H1 (cell line): Measurements from ENCODE around the gene LILRB2. TPM values are rescaled to one million over a fixed set of nuclear protein-coding genes. Genes with fewer than 3 reads are reported as not detected.

Experiments
- CTCF ChIA-PET: fragments of 300-600 bp; sonication (Branson Sonifier 250); formaldehyde crosslinking; loops from one replicate; lab custom pipeline; 2021; ENCODE audit not compliant: partially characterized antibody; lab: Charles Lee
- POLR2A ChIA-PET: fragments of 300-600 bp; sonication (Branson Sonifier 250); formaldehyde crosslinking; loops from one replicate; lab custom pipeline; 2021; ENCODE audit warnings: inconsistent platforms; ENCODE audit not compliant: partially characterized antibody; lab: Charles Lee
- DNase-seq, 2 experiments: peaks; one replicate each; pipeline versions ENCODE4 v3.0.0 to v3.0.0-alpha.2; 2010 to 2022; ENCODE audit warnings: low spot score in 2 of 2, low read depth in 1 of 2, mixed read lengths in 1 of 2
- FAIRE-seq: peaks from 2 replicates; lab custom pipeline; 2011; peaks lifted over from hg19 to GRCh38; lab: Jason Lieb, UNC
- H2AFZ ChIP-seq: 2 replicates; pipeline ENCODE4 v1.8.1; 2012; ENCODE audit warnings: low read length, inconsistent platforms
- H2AK5ac ChIP-seq: 2 replicates; pipeline ENCODE4 v1.6.1; 2013; ENCODE audit warnings: low read depth, low read length
- H2BK120ac ChIP-seq: replicated peaks from 2 replicates; pipeline ENCODE3; 2013; ENCODE audit warnings: low read depth, low read length, inconsistent platforms
- H2BK12ac ChIP-seq: 2 replicates; pipeline ENCODE4 v1.6.1; 2013; ENCODE audit warnings: low read depth, low read length
- H2BK15ac ChIP-seq: 2 replicates; pipeline ENCODE4 v1.6.1; 2013; ENCODE audit warnings: low read length
- H2BK20ac ChIP-seq: 2 replicates; pipeline ENCODE4 v1.6.1; 2013; ENCODE audit warnings: low read length
- H2BK5ac ChIP-seq: 2 replicates; pipeline ENCODE4 v1.6.1; 2013; ENCODE audit warnings: low read depth, low read length
- H3K14ac ChIP-seq: 2 replicates; pipeline ENCODE4 v1.6.1; 2013; ENCODE audit warnings: inconsistent platforms; ENCODE audit not compliant: insufficient read length
- H3K18ac ChIP-seq: 2 replicates; pipeline ENCODE4 v1.6.1; 2013; ENCODE audit warnings: low read length; ENCODE audit errors: extremely low read depth
- H3K23ac ChIP-seq: 2 replicates; pipeline ENCODE4 v1.6.1; 2013; ENCODE audit warnings: inconsistent platforms; ENCODE audit not compliant: insufficient read length
- H3K23me2 ChIP-seq: 2 replicates; pipeline ENCODE4 v1.6.1; 2013; ENCODE audit warnings: low read depth, low read length
- H3K27ac ChIP-seq: 2 replicates; pipeline ENCODE4 v1.6.1; 2011; ENCODE audit warnings: low read depth, low read length, inconsistent platforms
- H3K27me3 ChIP-seq, 4 experiments: replicated peaks in 1 of 4; 1 replicate in 1 of 4; 2 replicates in 3 of 4; pipeline versions ENCODE4 v1.6.1 to v1.8.1; 2011 to 2013; ENCODE audit warnings: low read length in 3 of 4, mild to moderate bottlenecking in 3 of 4, inconsistent platforms in 2 of 4, mixed read lengths in 2 of 4, moderate library complexity in 1 of 4; ENCODE audit not compliant: control insufficient read depth in 3 of 4, insufficient read depth in 3 of 4; ENCODE audit errors: extremely low read depth in 1 of 4
- H3K36me3 ChIP-seq, 4 experiments: 2 replicates each; pipeline versions ENCODE4 v1.6.1 to v1.8.1; 2011 to 2013; ENCODE audit warnings: mild to moderate bottlenecking in 4 of 4, low read length in 3 of 4, moderate library complexity in 2 of 4, control low read depth in 1 of 4, inconsistent platforms in 1 of 4; ENCODE audit not compliant: insufficient read depth in 4 of 4, control insufficient read depth in 2 of 4
- H3K4ac ChIP-seq: replicated peaks from 2 replicates; pipeline ENCODE3; 2013; ENCODE audit warnings: low read length, low read depth, mixed read lengths, inconsistent platforms; ENCODE audit not compliant: insufficient read length
- H3K4me1 ChIP-seq, 4 experiments: replicated peaks in 1 of 4; 1 replicate in 1 of 4; 2 replicates in 3 of 4; pipeline versions ENCODE4 v1.6.1 to v1.8.1; 2011 to 2013; ENCODE audit warnings: low read length in 3 of 4, inconsistent platforms in 2 of 4, mixed read lengths in 1 of 4; ENCODE audit not compliant: insufficient read depth in 4 of 4, control insufficient read depth in 3 of 4
- H3K4me2 ChIP-seq, 2 experiments: 2 replicates each; pipeline versions ENCODE4 v1.6.1 to v1.8.1; 2011 to 2013; ENCODE audit warnings: low read depth in 2 of 2, low read length in 2 of 2, control low read depth in 1 of 2, inconsistent platforms in 1 of 2, mild to moderate bottlenecking in 1 of 2; ENCODE audit not compliant: insufficient read depth in 1 of 2
- H3K4me3 ChIP-seq, 4 experiments: fragments of 200-600, 300-600 bp in 1 of 4; sonication (generic), shearing (Covaris generic), sonication (Bioruptor Twin) in 1 of 4; 2 replicates each; pipeline versions ENCODE4 v1.5.1 to v1.8.1; 2011 to 2016; ENCODE audit warnings: low read length in 4 of 4, low read depth in 3 of 4, control low read depth in 2 of 4, inconsistent platforms in 2 of 4, mild to moderate bottlenecking in 2 of 4, mixed read lengths in 1 of 4, moderate library complexity in 1 of 4; ENCODE audit not compliant: insufficient read depth in 2 of 4; ENCODE audit errors: extremely low read depth in 1 of 4
- H3K56ac ChIP-seq: replicated peaks from 2 replicates; pipeline ENCODE3; 2013; ENCODE audit warnings: low read depth, mild to moderate bottlenecking, mixed read lengths, low read length, inconsistent platforms; ENCODE audit not compliant: insufficient read length
- H3K79me1 ChIP-seq: 2 replicates; pipeline ENCODE4 v1.6.1; 2013; ENCODE audit warnings: low read depth, low read length, control low read depth
- H3K79me2 ChIP-seq, 2 experiments: 2 replicates each; pipeline versions ENCODE4 v1.6.1 to v1.8.1; 2012 to 2013; ENCODE audit warnings: low read length in 2 of 2, mild to moderate bottlenecking in 2 of 2, inconsistent platforms in 1 of 2; ENCODE audit not compliant: insufficient read depth in 2 of 2, control insufficient read depth in 1 of 2
- H3K9ac ChIP-seq, 4 experiments: replicated peaks in 1 of 4; 1 replicate in 1 of 4; 2 replicates in 3 of 4; pipeline versions ENCODE4 v1.6.1 to v1.8.1; 2011 to 2013; ENCODE audit warnings: low read depth in 3 of 4, low read length in 3 of 4, control low read depth in 2 of 4, mild to moderate bottlenecking in 2 of 4, moderate library complexity in 2 of 4, inconsistent platforms in 1 of 4; ENCODE audit errors: extremely low read depth in 1 of 4
- H3K9me3 ChIP-seq, 2 experiments: 2 replicates each; pipeline versions ENCODE4 v1.6.1 to v1.8.1; 2012 to 2013; ENCODE audit warnings: mild to moderate bottlenecking in 2 of 2, moderate library complexity in 2 of 2, control low read depth in 1 of 2, inconsistent platforms in 1 of 2, low read depth in 1 of 2, low read length in 1 of 2, mixed read lengths in 1 of 2; ENCODE audit not compliant: insufficient read depth in 2 of 2
- H4K20me1 ChIP-seq, 2 experiments: replicated peaks in 1 of 2; 2 replicates each; pipeline versions ENCODE3 to v1.8.1; 2011 to 2013; ENCODE audit warnings: inconsistent platforms in 2 of 2, low read length in 2 of 2, mild to moderate bottlenecking in 1 of 2; ENCODE audit not compliant: insufficient read depth in 2 of 2, control insufficient read depth in 1 of 2
- H4K5ac ChIP-seq: 2 replicates; pipeline ENCODE4 v1.6.1; 2013; ENCODE audit warnings: low read length, low read depth, mixed read lengths, inconsistent platforms; ENCODE audit not compliant: insufficient read length
- H4K8ac ChIP-seq: 2 replicates; pipeline ENCODE4 v1.8.0; 2013; ENCODE audit warnings: mild to moderate bottlenecking, moderate library complexity, low read length, inconsistent platforms; ENCODE audit not compliant: insufficient read depth; ENCODE audit errors: extremely low read depth
- H4K91ac ChIP-seq: replicated peaks from 2 replicates; pipeline ENCODE3; 2013; ENCODE audit warnings: low read length, mixed read lengths, inconsistent platforms; ENCODE audit not compliant: insufficient read length
- CBX5 ChIP-seq: fragments of 300-800, 300-1000 bp; sonication (generic); IDR thresholded peaks from 2 replicates; pipeline ENCODE4 v1.7.1; 2016; ENCODE audit warnings: antibody characterized with exemption, low read length, low read depth
- CBX8 ChIP-seq: fragments of 300-800, 300-1000 bp; sonication (generic); IDR thresholded peaks from 2 replicates; pipeline ENCODE4 v1.7.1; 2016; ENCODE audit warnings: low read depth, low read length, borderline replicate concordance
- EZH2 ChIP-seq: fragments of 200-600 bp; sonication (generic); IDR thresholded peaks from 2 replicates; pipeline ENCODE4 v1.7.1; 2012; ENCODE audit warnings: low read depth, mild to moderate bottlenecking, moderate library complexity, low read length, inconsistent platforms; ENCODE audit not compliant: severe bottlenecking
- GTF2F1 ChIP-seq: IDR thresholded peaks from 2 replicates; pipeline ENCODE4 v1.6.1; 2012; ENCODE audit warnings: low read depth, low read length, improper control_type of control experiment, borderline replicate concordance
- HDAC2 ChIP-seq, 2 experiments: fragments of 300-600 bp in 1 of 2; sonication (generic) in 1 of 2; IDR thresholded peaks; 2 replicates each; pipeline ENCODE4 v1.6.1; 2011 to 2012; ENCODE audit warnings: low read depth in 2 of 2, low read length in 2 of 2, mild to moderate bottlenecking in 2 of 2, moderate library complexity in 2 of 2, borderline replicate concordance in 1 of 2, inconsistent platforms in 1 of 2
- NANOG ChIP-seq: IDR thresholded peaks from 2 replicates; pipeline ENCODE4 v1.6.1; 2011; ENCODE audit warnings: low read length, low read depth, mild to moderate bottlenecking, inconsistent platforms; ENCODE audit not compliant: insufficient read depth, poor library complexity, severe bottlenecking
- SRF ChIP-seq: IDR thresholded peaks from 2 replicates; pipeline ENCODE4 v1.6.1; 2011; ENCODE audit warnings: mild to moderate bottlenecking, low read depth, low read length, moderate library complexity
- ZNF274 ChIP-seq: IDR thresholded peaks from 2 replicates; pipeline ENCODE4 v1.7.0; 2012; ENCODE audit warnings: low read length, borderline replicate concordance; ENCODE audit errors: extremely low read depth
- WGBS, 2 experiments: shearing (Covaris generic) in 1 of 2; methylation state at CpG; one replicate each; pipeline versions ENCODE4 v1.1.6 to v1.1.7; 2013 to 2015; ENCODE audit warnings: low lambda C conversion rate in 2 of 2, mixed read lengths in 2 of 2, inconsistent platforms in 1 of 2, low coverage in 1 of 2, missing lambda C conversion rate in 1 of 2; ENCODE audit not compliant: insufficient replicate concordance in 2 of 2, insufficient coverage in 1 of 2, insufficient read length in 1 of 2; ENCODE audit errors: extremely low coverage in 1 of 2, missing lambda C conversion rate in 1 of 2; 5-methylcytosine and 5-hydroxymethylcytosine counted together
- polyA plus RNA-seq, 7 experiments: library from polyadenylated mRNA; depleted of rRNA in 3 of 7; stranded (reverse) in 5 of 7; unstranded in 2 of 7; fragments of >200 nt in 5 of 7; fragments of 200-250 nt in 2 of 7; gene quantifications; 1 replicate in 5 of 7; 2 replicates in 1 of 7; 4 replicates in 1 of 7; pipeline versions ENCODE4 v1.2.1 to v1.2.3, GENCODE V29; 2011 to 2013; ENCODE audit warnings: missing spikeins in 2 of 7, mixed read lengths in 2 of 7
- total RNA-seq: library from RNA; stranded (reverse); fragmentation: NEBNext Ultra II Directional; extraction: Animal tissue kit (Norgen Biotek cat#: 25700); gene quantifications from 2 replicates; pipeline ENCODE4 v1.2.1, GENCODE V29; 2021
- TF ChIP-seq, protein P1 (sequence below), 3 experiments: IDR thresholded peaks; 1 replicate in 2 of 3; 2 replicates in 1 of 3; pipeline versions ENCODE4 v1.5.1 to v1.6.1; 2011; ENCODE audit warnings: low read length in 3 of 3, mild to moderate bottlenecking in 3 of 3, inconsistent platforms in 2 of 3, low read depth in 1 of 3, moderate library complexity in 1 of 3; ENCODE audit not compliant: insufficient read depth in 1 of 3; ENCODE audit errors: control extremely low read depth in 1 of 3
- TF ChIP-seq, protein P2 (sequence below): IDR thresholded peaks from 2 replicates; pipeline ENCODE4 v1.6.1; 2012; ENCODE audit warnings: inconsistent platforms

The LILRB2 gene
- total and polyA plus RNA-seq, 2 of the 8 experiments (the other 6 are each of a cell fraction or from before 2014, with no cell fraction given), result not detected

DNA sequence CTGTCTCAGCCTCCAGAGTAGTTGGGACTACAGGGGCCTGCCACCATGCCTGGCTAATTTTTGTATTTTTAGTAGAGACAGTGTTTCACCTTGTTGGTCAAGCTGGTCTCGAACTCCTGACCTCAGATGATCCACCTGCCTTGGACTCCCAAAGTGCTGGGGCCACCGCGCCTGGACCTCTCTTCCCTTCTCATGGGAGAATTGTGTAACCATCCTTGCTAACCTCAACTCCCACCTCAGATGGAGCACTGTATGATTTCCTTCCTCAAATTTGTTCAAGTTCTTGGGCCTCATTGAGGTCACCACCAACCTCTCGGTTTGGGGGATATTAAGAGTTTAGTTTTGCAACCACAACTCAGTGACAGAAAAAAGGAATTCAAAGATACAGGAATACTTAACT is 21.3 kb upstream of the LILRB2 start:
- H4K5ac ChIP-seq, result no peak overlapping the region
- H3K4me2 ChIP-seq, result no peak overlapping the region
- ChIA-PET CTCF (interaction anchor here (0.7 kb wide), 1 partner anchor 824 kb away, joined by 3 read pairs; no protein-coding TSS in a partner anchor), POLR2A (no interaction called here)
- H4K91ac ChIP-seq, result no peak overlapping the region
- no peaks in the 10 kb centered on the region for H3K23me2 ChIP-seq
- H3K4me3 ChIP-seq, result no peak overlapping the region
- no peak overlapping the region for H2BK15ac ChIP-seq
- 0 out of 7 replicates have a peak, but pooled peaks cover 0 to 8% (median 0%) of the 10 kb centered on the region in 4 experiments for H3K27me3 ChIP-seq
- H2BK120ac ChIP-seq, result no peak overlapping the region
- no peaks in the 10 kb centered on the region; a peak in 1 of 4 replicates for H3K9me3 ChIP-seq
- H2AFZ ChIP-seq, result no peak overlapping the region
- no peak overlapping the region for H3K27ac ChIP-seq
- no peak for DNase-seq
- H3K4ac ChIP-seq, result no peak overlapping the region
- H4K8ac ChIP-seq, result no peak overlapping the region
- no peak for FAIRE-seq
- no peaks in the 10 kb centered on the region for H3K79me2 ChIP-seq
- no peak overlapping the region for H2AK5ac ChIP-seq
- H2BK12ac ChIP-seq, result no peak overlapping the region
- no peak overlapping the region for H3K18ac ChIP-seq
- H3K36me3 ChIP-seq, result no peaks in the 10 kb centered on the region
- H4K20me1 ChIP-seq, result no peaks in the 10 kb centered on the region
- H2BK5ac ChIP-seq, result no peak overlapping the region
- no peak overlapping the region for H3K9ac ChIP-seq
- 95% methylated on average over 4 of the region's 4 CpGs; no CpG with 5 or more reads in 1 of the 2 experiments for WGBS, 2 experiments
- H3K56ac ChIP-seq, result no peak overlapping the region
- no peaks in the 10 kb centered on the region for H3K79me1 ChIP-seq
- no peak overlapping the region for H3K23ac ChIP-seq
- H2BK20ac ChIP-seq, result no peak overlapping the region
- H3K4me1 ChIP-seq, result no peaks in the 10 kb centered on the region
- no peak overlapping the region for H3K14ac ChIP-seq
- TF ChIP-seq CBX5 (no peak), ZNF274 (no peak), CBX8 (no peak), SRF (no peak), HDAC2 (IDR thresholded peaks at IDR 0.05; ENCODE audit: borderline replicate concordance in 1 of 2, low read depth in 2 of 2, low read length in 2 of 2) (no peak), EZH2 (no peak), GTF2F1 (no peak), NANOG (no peak)
- TF ChIP-seq, protein P1, sequence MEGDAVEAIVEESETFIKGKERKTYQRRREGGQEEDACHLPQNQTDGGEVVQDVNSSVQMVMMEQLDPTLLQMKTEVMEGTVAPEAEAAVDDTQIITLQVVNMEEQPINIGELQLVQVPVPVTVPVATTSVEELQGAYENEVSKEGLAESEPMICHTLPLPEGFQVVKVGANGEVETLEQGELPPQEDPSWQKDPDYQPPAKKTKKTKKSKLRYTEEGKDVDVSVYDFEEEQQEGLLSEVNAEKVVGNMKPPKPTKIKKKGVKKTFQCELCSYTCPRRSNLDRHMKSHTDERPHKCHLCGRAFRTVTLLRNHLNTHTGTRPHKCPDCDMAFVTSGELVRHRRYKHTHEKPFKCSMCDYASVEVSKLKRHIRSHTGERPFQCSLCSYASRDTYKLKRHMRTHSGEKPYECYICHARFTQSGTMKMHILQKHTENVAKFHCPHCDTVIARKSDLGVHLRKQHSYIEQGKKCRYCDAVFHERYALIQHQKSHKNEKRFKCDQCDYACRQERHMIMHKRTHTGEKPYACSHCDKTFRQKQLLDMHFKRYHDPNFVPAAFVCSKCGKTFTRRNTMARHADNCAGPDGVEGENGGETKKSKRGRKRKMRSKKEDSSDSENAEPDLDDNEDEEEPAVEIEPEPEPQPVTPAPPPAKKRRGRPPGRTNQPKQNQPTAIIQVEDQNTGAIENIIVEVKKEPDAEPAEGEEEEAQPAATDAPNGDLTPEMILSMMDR (IDR thresholded peaks at IDR 0.05; ENCODE audit: control extremely low read depth in 1 of 3, insufficient read depth in 1 of 3, low read depth in 1 of 3, low read length in 3 of 3), result no peak
- TF ChIP-seq, protein P2, sequence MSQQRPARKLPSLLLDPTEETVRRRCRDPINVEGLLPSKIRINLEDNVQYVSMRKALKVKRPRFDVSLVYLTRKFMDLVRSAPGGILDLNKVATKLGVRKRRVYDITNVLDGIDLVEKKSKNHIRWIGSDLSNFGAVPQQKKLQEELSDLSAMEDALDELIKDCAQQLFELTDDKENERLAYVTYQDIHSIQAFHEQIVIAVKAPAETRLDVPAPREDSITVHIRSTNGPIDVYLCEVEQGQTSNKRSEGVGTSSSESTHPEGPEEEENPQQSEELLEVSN, result no peak
